Fibroblast of pulmonary artery (primary cell): Measurements from ENCODE around the gene CLASP1.

Source experiments
- DNase-seq: peaks from one replicate; pipeline ENCODE4 v3.0.0-alpha.2; 2010; ENCODE audit warnings: low read depth
- H3K4me3 ChIP-seq: replicated peaks from 2 replicates; pipeline ENCODE4 v1.5.1; 2011; ENCODE audit warnings: low read depth, mild to moderate bottlenecking, control low read depth, low read length, moderate library complexity
- CTCF ChIP-seq: IDR thresholded peaks from 2 replicates; pipeline ENCODE4 v1.5.1; 2011; ENCODE audit warnings: mild to moderate bottlenecking, control low read depth, low read length, inconsistent platforms; ENCODE audit errors: missing control alignments

CLASP1 gene

GRCh38 chr2:121605820-121606733, 43.2 kb downstream of the CLASP1 start:
- DNase-seq, result no peak
- no peak for TF ChIP-seq CTCF
- no peak overlapping the region for H3K4me3 ChIP-seq

DNA sequence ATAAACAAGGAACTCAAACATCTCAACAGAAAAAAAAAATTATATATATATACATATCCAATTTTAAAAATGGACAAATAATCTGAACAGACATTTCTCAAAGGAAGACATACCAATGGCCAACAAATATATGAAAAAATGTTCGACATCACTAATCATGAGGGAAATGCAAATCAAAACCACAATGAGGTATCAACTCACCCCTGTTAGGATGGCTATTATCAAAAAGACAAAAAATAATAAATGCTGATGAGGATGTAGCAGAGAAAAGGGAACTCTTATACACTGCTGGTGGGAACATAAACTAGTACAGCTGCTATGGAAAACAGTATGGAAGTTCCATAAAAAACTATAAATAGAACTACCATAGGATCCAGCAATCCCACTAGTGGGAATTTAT, 46.1 kb downstream of the CLASP1 start:
- TF ChIP-seq CTCF, result no peak
- no peak overlapping the region for H3K4me3 ChIP-seq
- no peak for DNase-seq

GRCh38 chr2:121599963-121600651, 49.2 kb downstream of the CLASP1 start:
- TF ChIP-seq CTCF, result no peak
- no peak for DNase-seq
- H3K4me3 ChIP-seq, result no peak overlapping the region

DNA sequence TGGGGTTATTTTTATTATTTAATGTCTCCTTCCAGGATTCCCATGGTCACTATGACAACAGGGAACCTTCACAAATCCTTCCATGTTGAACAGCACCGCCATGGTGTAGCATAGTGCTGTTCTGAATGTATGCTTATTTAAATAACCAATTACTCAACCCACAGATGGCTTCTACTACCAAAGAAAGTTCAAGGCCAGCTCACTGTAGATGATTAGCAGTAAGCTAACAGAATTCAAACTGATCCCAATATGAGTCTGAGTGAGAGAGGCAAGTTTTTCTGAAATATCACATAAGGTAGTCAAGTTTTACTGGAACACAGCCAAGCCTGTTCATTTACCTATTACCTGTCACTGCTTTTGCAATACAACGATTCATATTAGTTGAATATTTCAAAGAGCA, 51.2 kb downstream of the CLASP1 start:
- TF ChIP-seq CTCF, result no peak

GRCh38 chr2:121596221-121597080, 52.8 kb downstream of the CLASP1 start:
- TF ChIP-seq CTCF, result peak; percentile 59
- DNase-seq, result peak; percentile 66
- H3K4me3 ChIP-seq, result peak overlapping the region; percentile 19

More for the DNA sequence above, 51.2 kb downstream of the CLASP1 start:
- H3K4me3 ChIP-seq, result no peak overlapping the region
- no peak for DNase-seq

GRCh38 chr2:121595012-121595891, 54.0 kb downstream of the CLASP1 start:
- no peak for TF ChIP-seq CTCF
- DNase-seq, result no peak
- H3K4me3 ChIP-seq, result no peak overlapping the region
